Loucy (cell line): ENCODE results near the gene FAM114A2.

Experiments
- H2AFZ ChIP-seq: fragments of 200-600 bp; sonication (generic); 2 replicates; pipeline ENCODE4 v1.6.0; 2016; ENCODE audit warnings: antibody characterized with exemption, mild to moderate bottlenecking, low read length, moderate library complexity
- H3F3A ChIP-seq: fragments of 200-600 bp; 2 replicates; pipeline ENCODE4 v1.6.0; 2016; ENCODE audit warnings: antibody characterized with exemption, low read depth, mild to moderate bottlenecking
- H3K27me3 ChIP-seq: fragments of 200-600 bp; sonication (generic); 2 replicates; pipeline ENCODE4 v1.6.1; 2014; ENCODE audit warnings: low read length, mild to moderate bottlenecking; ENCODE audit not compliant: insufficient read depth, poor library complexity, severe bottlenecking
- H3K36me3 ChIP-seq: fragments of 200-600 bp; sonication (generic); 2 replicates; pipeline ENCODE4 v1.6.1; 2016; ENCODE audit warnings: low read length; ENCODE audit not compliant: insufficient read depth
- H3K4me1 ChIP-seq: fragments of 200-600 bp; sonication (generic); 2 replicates; pipeline ENCODE4 v1.5.1; 2014; ENCODE audit warnings: low read length, mild to moderate bottlenecking; ENCODE audit not compliant: insufficient read depth, poor library complexity, severe bottlenecking
- H3K4me2 ChIP-seq: fragments of 200-600 bp; sonication (generic); 2 replicates; pipeline ENCODE4 v1.6.0; 2014; ENCODE audit warnings: antibody characterized with exemption, low read length, low read depth, mild to moderate bottlenecking; ENCODE audit not compliant: poor library complexity, severe bottlenecking
- H3K4me3 ChIP-seq: fragments of 200-600 bp; sonication (generic); 2 replicates; pipeline ENCODE4 v1.5.1; 2014; ENCODE audit warnings: low read length, mild to moderate bottlenecking, mixed read lengths; ENCODE audit not compliant: poor library complexity, severe bottlenecking
- H3K79me2 ChIP-seq: fragments of 200-600 bp; sonication (generic); 2 replicates; pipeline ENCODE4 v1.6.1; 2014; ENCODE audit warnings: low read length; ENCODE audit not compliant: insufficient read depth
- H3K9ac ChIP-seq: fragments of 200-600 bp; sonication (generic); 2 replicates; pipeline ENCODE4 v1.6.0; 2014; ENCODE audit warnings: mild to moderate bottlenecking, low read depth, low read length, moderate library complexity; ENCODE audit not compliant: poor library complexity, severe bottlenecking
- H3K9me2 ChIP-seq: fragments of 200-600 bp; sonication (generic); replicated peaks from 2 replicates; pipeline ENCODE4 v1.6.1; 2016; ENCODE audit warnings: low read depth, low read length, mixed read lengths
- H3K9me3 ChIP-seq: fragments of 200-600 bp; sonication (generic); 2 replicates; pipeline ENCODE4 v1.6.1; 2014; ENCODE audit warnings: mild to moderate bottlenecking, antibody characterized with exemption, low read length, low read depth; ENCODE audit not compliant: insufficient read depth
- H4K20me1 ChIP-seq: fragments of 200-600 bp; sonication (generic); 2 replicates; pipeline ENCODE4 v1.6.0; 2014; ENCODE audit warnings: antibody characterized with exemption, low read length, mild to moderate bottlenecking; ENCODE audit not compliant: insufficient read depth, poor library complexity, severe bottlenecking
- EZH2phosphoT487 ChIP-seq: fragments of 200-600 bp; IDR thresholded peaks from 2 replicates; pipeline ENCODE4 v1.6.1; 2018; ENCODE audit warnings: antibody characterized with exemption, mild to moderate bottlenecking, moderate library complexity, borderline replicate concordance
- TF ChIP-seq, protein P1 (sequence below): fragments of 200-600 bp; sonication (generic); conservative IDR thresholded peaks from 2 replicates; pipeline ENCODE4 v1.5.1; 2014; ENCODE audit warnings: mild to moderate bottlenecking, antibody characterized with exemption, low read length

Gene FAM114A2

DNA sequence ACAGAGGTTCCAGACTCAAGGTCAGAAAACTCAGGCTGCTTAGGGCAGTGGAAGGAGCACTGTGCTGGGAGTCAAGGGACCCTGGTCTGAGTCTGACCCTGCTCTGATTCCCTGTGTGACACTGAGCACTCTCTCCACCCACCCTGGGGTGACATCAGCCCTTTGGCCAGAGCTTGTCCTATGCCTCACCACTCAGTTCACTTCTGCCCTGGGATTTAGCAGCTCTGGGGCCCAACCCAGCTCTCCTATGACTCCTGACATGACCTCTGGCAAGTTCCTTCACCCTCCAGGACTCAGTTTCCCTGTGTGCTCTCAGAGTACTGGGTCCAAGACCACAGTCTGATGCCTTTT, 63.9 kb downstream of the FAM114A2 start:
- no peaks in the 10 kb centered on the region for H3F3A ChIP-seq
- no peak overlapping the region for H3K4me3 ChIP-seq
- H3K4me2 ChIP-seq = no peak overlapping the region
- H3K9ac ChIP-seq = no peak overlapping the region
- no peaks in the 10 kb centered on the region for H3K27me3 ChIP-seq
- no peaks in the 10 kb centered on the region for H3K36me3 ChIP-seq
- no peaks in the 10 kb centered on the region for H3K9me3 ChIP-seq
- no peaks in the 10 kb centered on the region for H3K79me2 ChIP-seq
- H3K4me1 ChIP-seq = no peaks in the 10 kb centered on the region
- no peaks in the 10 kb centered on the region for H3K9me2 ChIP-seq
- H2AFZ ChIP-seq = no peak overlapping the region
- TF ChIP-seq, protein P1, sequence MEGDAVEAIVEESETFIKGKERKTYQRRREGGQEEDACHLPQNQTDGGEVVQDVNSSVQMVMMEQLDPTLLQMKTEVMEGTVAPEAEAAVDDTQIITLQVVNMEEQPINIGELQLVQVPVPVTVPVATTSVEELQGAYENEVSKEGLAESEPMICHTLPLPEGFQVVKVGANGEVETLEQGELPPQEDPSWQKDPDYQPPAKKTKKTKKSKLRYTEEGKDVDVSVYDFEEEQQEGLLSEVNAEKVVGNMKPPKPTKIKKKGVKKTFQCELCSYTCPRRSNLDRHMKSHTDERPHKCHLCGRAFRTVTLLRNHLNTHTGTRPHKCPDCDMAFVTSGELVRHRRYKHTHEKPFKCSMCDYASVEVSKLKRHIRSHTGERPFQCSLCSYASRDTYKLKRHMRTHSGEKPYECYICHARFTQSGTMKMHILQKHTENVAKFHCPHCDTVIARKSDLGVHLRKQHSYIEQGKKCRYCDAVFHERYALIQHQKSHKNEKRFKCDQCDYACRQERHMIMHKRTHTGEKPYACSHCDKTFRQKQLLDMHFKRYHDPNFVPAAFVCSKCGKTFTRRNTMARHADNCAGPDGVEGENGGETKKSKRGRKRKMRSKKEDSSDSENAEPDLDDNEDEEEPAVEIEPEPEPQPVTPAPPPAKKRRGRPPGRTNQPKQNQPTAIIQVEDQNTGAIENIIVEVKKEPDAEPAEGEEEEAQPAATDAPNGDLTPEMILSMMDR = no peak
- TF ChIP-seq EZH2phosphoT487 = no peak
- no peaks in the 10 kb centered on the region for H4K20me1 ChIP-seq

GRCh38 chr5:153974131-153974812, 64.4 kb downstream of the FAM114A2 start:
- Histone ChIP-seq H3K4me1 (no peaks in the 10 kb centered on the region), H3K9ac (no peak overlapping the region), H3K79me2 (no peaks in the 10 kb centered on the region), H4K20me1 (no peaks in the 10 kb centered on the region), H3K4me3 (no peak overlapping the region), H3K9me2 (no peaks in the 10 kb centered on the region), H3K27me3 (no peaks in the 10 kb centered on the region), H2AFZ (no peak overlapping the region), H3K36me3 (no peaks in the 10 kb centered on the region), H3F3A (no peaks in the 10 kb centered on the region), H3K9me3 (no peaks in the 10 kb centered on the region), H3K4me2 (no peak overlapping the region)
- TF ChIP-seq, protein P1 = peak; percentile 63
- no peak for TF ChIP-seq EZH2phosphoT487

- H3K36me3 ChIP-seq = no peaks in the 10 kb centered on the region
- no peak overlapping the region for H3K9ac ChIP-seq
- H3K27me3 ChIP-seq = no peaks in the 10 kb centered on the region
- H4K20me1 ChIP-seq = no peaks in the 10 kb centered on the region
- H3K4me3 ChIP-seq = no peak overlapping the region
- H3K9me3 ChIP-seq = no peaks in the 10 kb centered on the region
- H3K4me1 ChIP-seq = no peaks in the 10 kb centered on the region
- H3K9me2 ChIP-seq = no peaks in the 10 kb centered on the region
- no peaks in the 10 kb centered on the region for H3K79me2 ChIP-seq
- H3K4me2 ChIP-seq = no peak overlapping the region
- TF ChIP-seq EZH2phosphoT487 = no peak
- TF ChIP-seq, protein P1 = no peak
- H2AFZ ChIP-seq = no peak overlapping the region
- H3F3A ChIP-seq = no peaks in the 10 kb centered on the region
Observed at GRCh38 chr5:153972240-153972639, 66.5 kb downstream of the FAM114A2 start.
